ENCODE data around the gene STK32B.
A peak's percentile ranks its signal among the peaks of the same experiment; 100 is the strongest.

DNA sequence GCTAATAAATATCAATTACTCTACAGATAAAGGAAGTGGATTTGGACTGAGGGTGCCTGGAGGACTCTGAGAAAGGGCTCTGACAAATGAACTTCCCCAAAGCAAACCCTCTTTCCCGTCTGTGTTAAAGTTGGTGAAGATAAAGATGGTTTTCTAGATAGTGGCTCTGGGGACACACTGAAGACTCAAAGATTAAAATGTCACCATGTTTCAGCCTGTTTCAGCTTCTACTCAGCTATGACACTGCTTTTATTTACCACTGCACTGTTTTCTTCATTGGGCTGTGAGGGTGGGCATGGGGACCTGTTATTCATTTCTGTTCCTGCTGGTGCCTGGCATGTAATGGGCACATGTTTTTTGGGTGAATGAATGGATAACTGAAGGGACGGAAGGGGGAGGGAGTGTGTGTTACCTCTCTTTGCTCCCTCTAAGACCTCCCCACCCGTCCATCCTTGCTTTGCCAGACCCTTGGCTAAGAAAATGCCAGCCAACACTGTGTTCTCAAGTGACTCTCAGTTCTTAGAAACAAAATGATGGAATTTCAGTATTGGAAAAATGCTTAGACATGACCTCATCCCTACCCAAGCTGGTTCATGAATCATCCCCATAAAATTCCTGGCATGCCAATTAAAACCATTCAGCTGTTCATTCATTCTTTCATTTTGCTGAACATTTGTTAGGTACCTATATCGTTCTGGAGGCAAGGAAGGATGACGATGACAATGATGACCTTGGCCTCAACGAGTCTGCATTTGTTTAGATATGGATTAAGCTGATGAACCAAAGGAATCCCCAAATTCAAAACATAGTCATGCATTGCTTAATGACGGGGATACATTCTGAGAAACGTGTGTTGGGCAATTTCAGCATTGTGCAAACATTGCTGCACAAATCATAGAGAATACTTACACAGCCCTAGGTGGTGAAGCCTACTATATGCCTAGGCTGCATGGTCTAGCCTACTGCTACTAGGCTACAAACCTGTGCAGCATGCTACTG is 13.4 kb upstream of the STK32B start:
- TF ChIP-seq, protein P1, sequence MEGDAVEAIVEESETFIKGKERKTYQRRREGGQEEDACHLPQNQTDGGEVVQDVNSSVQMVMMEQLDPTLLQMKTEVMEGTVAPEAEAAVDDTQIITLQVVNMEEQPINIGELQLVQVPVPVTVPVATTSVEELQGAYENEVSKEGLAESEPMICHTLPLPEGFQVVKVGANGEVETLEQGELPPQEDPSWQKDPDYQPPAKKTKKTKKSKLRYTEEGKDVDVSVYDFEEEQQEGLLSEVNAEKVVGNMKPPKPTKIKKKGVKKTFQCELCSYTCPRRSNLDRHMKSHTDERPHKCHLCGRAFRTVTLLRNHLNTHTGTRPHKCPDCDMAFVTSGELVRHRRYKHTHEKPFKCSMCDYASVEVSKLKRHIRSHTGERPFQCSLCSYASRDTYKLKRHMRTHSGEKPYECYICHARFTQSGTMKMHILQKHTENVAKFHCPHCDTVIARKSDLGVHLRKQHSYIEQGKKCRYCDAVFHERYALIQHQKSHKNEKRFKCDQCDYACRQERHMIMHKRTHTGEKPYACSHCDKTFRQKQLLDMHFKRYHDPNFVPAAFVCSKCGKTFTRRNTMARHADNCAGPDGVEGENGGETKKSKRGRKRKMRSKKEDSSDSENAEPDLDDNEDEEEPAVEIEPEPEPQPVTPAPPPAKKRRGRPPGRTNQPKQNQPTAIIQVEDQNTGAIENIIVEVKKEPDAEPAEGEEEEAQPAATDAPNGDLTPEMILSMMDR (IDR thresholded peaks at IDR 0.05): no peak
- peak in 1 of 3 donors; percentile 31 for TF ChIP-seq POLR2AphosphoS5 (IDR thresholded peaks at IDR 0.05)
